Spleen (tissue), 11 donors: ENCODE data around the gene SLC22A4. TPM values are rescaled to one million over a fixed set of nuclear protein-coding genes. Genes with fewer than 3 reads are reported as not detected.

ENCODE experiments used
- DNase-seq: peaks from one replicate; pipeline ENCODE4 v3.0.0-alpha.2; 2020
- H3K27ac ChIP-seq, 8 donors: fragments of 200-600 bp; sonication (generic) in 7 of 8; 1 replicate in 4 of 8; 2 replicates in 4 of 8; pipeline versions ENCODE4 v1.5.0 to v1.8.0; 2016 to 2021; ENCODE audit warnings: inconsistent platforms in 4 of 8, mild to moderate bottlenecking in 4 of 8, moderate library complexity in 1 of 8
- H3K27me3 ChIP-seq, 7 donors: fragments of 200-600 bp; sonication (generic) in 6 of 7; replicated peaks in 1 of 7; 1 replicate in 4 of 7; 2 replicates in 3 of 7; pipeline versions ENCODE4 v1.5.0 to v1.8.0; 2016 to 2021; ENCODE audit warnings: inconsistent platforms in 3 of 7, mild to moderate bottlenecking in 1 of 7
- H3K36me3 ChIP-seq, 6 donors: fragments of 200-600 bp; sonication (generic) in 5 of 6; 1 replicate in 4 of 6; 2 replicates in 2 of 6; pipeline versions ENCODE4 v1.5.0 to v1.8.0; 2016 to 2021; ENCODE audit warnings: inconsistent platforms in 2 of 6
- H3K4me1 ChIP-seq, 6 donors: fragments of 200-600 bp; sonication (generic) in 5 of 6; 1 replicate in 3 of 6; 2 replicates in 3 of 6; pipeline versions ENCODE4 v1.5.0 to v1.8.0; 2016 to 2021; ENCODE audit warnings: inconsistent platforms in 3 of 6
- H3K4me3 ChIP-seq, 8 donors: fragments of 200-600 bp; sonication (generic) in 7 of 8; 1 replicate in 4 of 8; 2 replicates in 4 of 8; pipeline versions ENCODE4 v1.5.0 to v1.8.0; 2016 to 2021; ENCODE audit warnings: inconsistent platforms in 4 of 8, mild to moderate bottlenecking in 4 of 8, moderate library complexity in 2 of 8
- H3K9me3 ChIP-seq, 8 donors: fragments of 200-600 bp; sonication (generic) in 7 of 8; 1 replicate in 4 of 8; 2 replicates in 4 of 8; pipeline versions ENCODE4 v1.5.0 to v1.8.0; 2016 to 2021; ENCODE audit warnings: inconsistent platforms in 4 of 8
- POLR2A ChIP-seq, 3 donors: fragments of 450-650 bp; IDR thresholded peaks; one replicate each; pipeline ENCODE4 v1.5.1; 2017; ENCODE audit warnings: antibody characterized with exemption in 3 of 3, mild to moderate bottlenecking in 1 of 3
- POLR2AphosphoS5 ChIP-seq, 3 donors: sonication (generic); formaldehyde crosslinking; IDR thresholded peaks; one replicate each; pipeline ENCODE4 v1.5.1; 2017; ENCODE audit warnings: antibody characterized with exemption in 3 of 3
- WGBS, 5 donors: extraction: QIAGEN DNeasy Blood & Tissue Kit in 3 of 5; methylation state at CpG; one replicate each; pipeline versions ENCODE4 v1.1.5 to v1.1.7; 2013 to 2018; 5-methylcytosine and 5-hydroxymethylcytosine counted together
- intact Hi-C: fragments of 100-400 bp; cut with DNase I; formaldehyde crosslinking; loops from one replicate; pipeline ENCODE4 v1.15.0; 2023; ENCODE audit warnings: low total_unique reads
- polyA plus RNA-seq, 3 donors: library from polyadenylated mRNA; stranded (reverse); fragments of 200-250 nt; gene quantifications; one replicate each; pipeline ENCODE4 v1.2.1, GENCODE V29; 2013
- total RNA-seq, 7 donors: library from RNA; depleted of rRNA in 3 of 7; stranded (reverse); fragments of >200 nt in 3 of 7; fragmentation: NEBNext Ultra II Directional in 4 of 7; extraction: Animal tissue kit (Norgen Biotek cat#: 25700) in 4 of 7; gene quantifications; one replicate each; pipeline versions ENCODE4 v1.1.0 to v1.2.1, GENCODE V29; 2016 to 2021
- TF ChIP-seq, protein P1 (sequence below), 11 experiments: fragments of 200-600 bp in 7 of 11; fragments of 450-650 bp in 4 of 11; sonication (generic) in 4 of 11; IDR thresholded peaks in 8 of 11; conservative IDR thresholded peaks in 3 of 11; 1 replicate in 7 of 11; 2 replicates in 4 of 11; pipeline versions ENCODE4 v1.4.0 to v1.8.0; 2016 to 2021; ENCODE audit warnings: antibody characterized with exemption in 11 of 11, inconsistent platforms in 4 of 11, mild to moderate bottlenecking in 1 of 11
- donor health status: healthy with polysubstance abuse.
- donor health status: DM: no; HTN: no; CAD: no; lungs with moderate emphysema.
- donor health status: DM: no; HTN: no; CAD: no.
- donor health status: Bipolar disorder and iron deficiency.
- donor health status: healthy.
- donor health status: DM: no; HTN: no; CAD: no.
- donor health status: DM: yes; HTN: yes; CAD: no.

Gene SLC22A4
- total and polyA plus RNA-seq, 10 donors, result 0.47 to 25.1 (median 8.5) TPM

DNA sequence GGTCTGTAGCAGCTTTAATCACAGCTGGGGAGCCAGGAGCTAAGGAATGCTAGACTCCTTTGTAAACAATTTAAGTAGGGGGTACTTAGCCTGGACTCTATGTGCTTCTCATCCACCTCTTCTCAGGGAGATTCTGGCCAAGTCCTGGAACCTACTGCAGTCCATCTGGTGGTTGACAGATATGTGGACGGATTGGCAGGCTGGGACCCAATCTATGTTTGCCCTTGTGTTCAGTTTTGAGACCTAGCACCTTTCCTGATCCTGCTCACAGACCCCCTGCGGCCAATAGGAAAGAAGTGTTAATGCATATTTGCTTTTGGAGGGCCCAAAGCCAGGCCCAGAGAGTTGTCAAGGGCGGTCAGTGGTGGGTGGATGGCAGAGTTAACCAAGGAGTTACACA is 81.8 kb downstream of the SLC22A4 start:
- no peak for DNase-seq
- Histone ChIP-seq H3K9me3 (no peaks in the 10 kb centered on the region), H3K4me1 (peaks cover 0 to 19% (median 11%) of the 10 kb centered on the region in 6 donors), H3K36me3 (peaks cover 0 to 23% (median 0%) of the 10 kb centered on the region in 6 donors), H3K4me3 (no peak overlapping the region), H3K27ac (no peak overlapping the region), H3K27me3 (no peaks in the 10 kb centered on the region)
- TF ChIP-seq, protein P1, sequence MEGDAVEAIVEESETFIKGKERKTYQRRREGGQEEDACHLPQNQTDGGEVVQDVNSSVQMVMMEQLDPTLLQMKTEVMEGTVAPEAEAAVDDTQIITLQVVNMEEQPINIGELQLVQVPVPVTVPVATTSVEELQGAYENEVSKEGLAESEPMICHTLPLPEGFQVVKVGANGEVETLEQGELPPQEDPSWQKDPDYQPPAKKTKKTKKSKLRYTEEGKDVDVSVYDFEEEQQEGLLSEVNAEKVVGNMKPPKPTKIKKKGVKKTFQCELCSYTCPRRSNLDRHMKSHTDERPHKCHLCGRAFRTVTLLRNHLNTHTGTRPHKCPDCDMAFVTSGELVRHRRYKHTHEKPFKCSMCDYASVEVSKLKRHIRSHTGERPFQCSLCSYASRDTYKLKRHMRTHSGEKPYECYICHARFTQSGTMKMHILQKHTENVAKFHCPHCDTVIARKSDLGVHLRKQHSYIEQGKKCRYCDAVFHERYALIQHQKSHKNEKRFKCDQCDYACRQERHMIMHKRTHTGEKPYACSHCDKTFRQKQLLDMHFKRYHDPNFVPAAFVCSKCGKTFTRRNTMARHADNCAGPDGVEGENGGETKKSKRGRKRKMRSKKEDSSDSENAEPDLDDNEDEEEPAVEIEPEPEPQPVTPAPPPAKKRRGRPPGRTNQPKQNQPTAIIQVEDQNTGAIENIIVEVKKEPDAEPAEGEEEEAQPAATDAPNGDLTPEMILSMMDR (IDR thresholded peaks at IDR 0.05 in 8 of 11, conservative IDR thresholded peaks at IDR 0.05 in 3 of 11), result no peak
- TF ChIP-seq POLR2AphosphoS5 (IDR thresholded peaks at IDR 0.05) (no peak), POLR2A (IDR thresholded peaks at IDR 0.05) (no peak)
- intact Hi-C loops, result no loop called here
- WGBS, 5 donors, result 88 to 99% (median 93%) methylated on average over 3 of the region's 3 CpGs

DNA sequence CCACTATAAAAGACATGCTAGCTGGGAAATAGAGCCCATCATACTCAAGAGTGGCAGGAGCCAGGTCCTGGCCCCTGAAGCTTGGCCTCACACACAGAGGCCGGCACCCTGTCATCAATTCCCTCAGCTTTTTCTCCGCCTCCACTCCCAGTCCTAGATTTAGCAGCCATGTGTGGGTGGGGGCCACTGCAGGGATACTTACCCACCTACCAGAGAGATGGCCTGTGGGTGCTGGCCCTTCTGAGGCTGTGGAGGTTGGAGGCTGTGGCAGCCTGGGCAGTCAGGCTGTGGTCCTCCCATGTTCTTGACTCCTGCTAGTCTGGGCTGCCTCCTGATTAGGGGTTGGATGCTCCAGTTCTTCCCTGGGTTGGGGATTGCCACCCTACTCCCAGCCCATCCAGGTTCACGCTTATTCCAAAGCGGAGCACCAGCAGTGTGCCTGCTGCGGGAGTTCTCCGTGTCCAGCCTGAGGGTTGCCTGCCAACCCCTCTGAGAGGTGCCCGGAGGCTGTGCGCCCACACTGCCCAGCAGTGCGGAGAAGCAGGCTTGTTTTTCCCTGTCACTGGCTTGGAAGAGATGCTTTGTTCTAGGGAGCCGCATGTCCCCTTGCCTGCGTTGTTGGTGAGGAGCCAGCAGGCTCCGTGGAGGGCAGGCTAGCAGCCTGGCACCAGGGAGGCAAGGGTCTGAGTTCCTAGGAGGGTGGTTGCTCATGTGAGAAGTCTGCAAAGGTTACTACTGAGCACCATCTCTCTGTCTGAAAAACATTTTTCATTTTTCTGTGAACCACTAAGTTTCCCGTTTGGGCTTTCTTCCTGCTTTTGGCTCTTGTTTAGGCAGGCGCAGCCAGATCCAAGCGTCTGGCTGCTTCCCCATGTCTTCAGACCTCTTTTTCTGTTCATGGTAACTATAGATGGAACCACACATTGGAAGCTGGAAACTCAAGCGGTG is 82.8 kb downstream of the SLC22A4 start:
- Histone ChIP-seq H3K27me3 (no peaks in the 10 kb centered on the region), H3K9me3 (no peaks in the 10 kb centered on the region), H3K4me3 (no peak overlapping the region), H3K36me3 (peaks cover 0 to 23% (median 0%) of the 10 kb centered on the region in 6 donors), H3K4me1 (peaks cover 0 to 9% (median 3%) of the 10 kb centered on the region in 6 donors), H3K27ac (no peak overlapping the region)
- intact Hi-C loops, result no loop called here
- TF ChIP-seq POLR2AphosphoS5 (IDR thresholded peaks at IDR 0.05) (no peak), POLR2A (IDR thresholded peaks at IDR 0.05) (no peak)
- TF ChIP-seq, protein P1 (IDR thresholded peaks at IDR 0.05 in 8 of 11, conservative IDR thresholded peaks at IDR 0.05 in 3 of 11), result no peak
- DNase-seq, result no peak
- WGBS, 5 donors, result 92 to 99% (median 95%) methylated on average over 14 to 16 of the region's 16 CpGs

DNA sequence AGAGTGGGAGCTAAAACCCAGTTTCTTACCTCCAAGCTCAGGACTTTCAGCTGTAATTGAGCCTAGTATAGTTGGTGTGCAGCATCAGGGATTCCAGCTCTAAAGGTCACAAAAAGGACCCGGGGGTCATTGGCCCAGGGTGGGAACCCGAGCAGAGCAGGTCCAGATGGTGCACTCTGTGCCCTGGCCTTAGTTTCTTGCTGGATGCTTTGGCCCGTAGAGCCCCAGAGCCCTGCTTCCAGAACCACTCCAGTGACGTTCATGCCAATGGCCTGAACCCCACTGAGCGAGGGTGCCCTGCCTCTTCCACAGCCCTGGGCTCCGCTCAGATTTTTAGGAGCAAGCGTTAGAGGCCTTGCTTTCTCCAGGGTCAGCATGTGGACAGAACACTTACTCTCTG is 83.5 kb downstream of the SLC22A4 start:
- intact Hi-C loops, result no loop called here
- 74 to 90% (median 86%) methylated on average over 5 to 7 of the region's 7 CpGs for WGBS, 5 donors

More for the DNA sequence above, 83.5 kb downstream of the SLC22A4 start:
- H3K27me3 ChIP-seq, result no peaks in the 10 kb centered on the region
- no peak for DNase-seq
- peaks cover 0 to 2% (median 0%) of the 10 kb centered on the region in 6 donors for H3K4me1 ChIP-seq
- H3K4me3 ChIP-seq, result no peak overlapping the region
- no peaks in the 10 kb centered on the region for H3K9me3 ChIP-seq
- H3K36me3 ChIP-seq, result peaks cover 0 to 23% (median 0%) of the 10 kb centered on the region in 6 donors
- TF ChIP-seq POLR2AphosphoS5 (IDR thresholded peaks at IDR 0.05) (no peak), POLR2A (IDR thresholded peaks at IDR 0.05) (no peak)
- TF ChIP-seq, protein P1 (IDR thresholded peaks at IDR 0.05 in 8 of 11, conservative IDR thresholded peaks at IDR 0.05 in 3 of 11), result no peak
- no peak overlapping the region for H3K27ac ChIP-seq
